ENCODE measurements around the gene GRIK2.

Gene GRIK2

DNA sequence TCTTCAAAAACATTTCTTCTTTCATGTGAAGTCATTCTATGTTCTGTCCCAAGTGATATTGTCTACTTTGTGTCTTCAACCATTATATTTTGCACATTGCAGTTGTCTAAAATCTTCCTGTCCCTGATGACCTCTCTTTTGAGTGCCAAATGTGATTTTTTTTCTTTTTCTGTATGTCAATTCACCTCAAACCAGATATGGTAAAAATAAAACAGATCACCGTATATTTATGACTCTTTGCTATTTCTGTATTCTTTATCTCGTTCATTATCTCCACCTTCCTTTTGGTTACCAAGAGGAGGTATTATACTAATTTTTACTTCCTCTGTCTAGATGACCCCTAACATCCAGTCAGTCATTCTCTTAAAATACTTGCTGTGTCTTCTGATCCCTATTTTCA lies 165.2 kb downstream of the GRIK2 start:
- H3K36me3 ChIP-seq (replicated peaks) = no peaks in the 10 kb centered on the region
- H3K27ac ChIP-seq = no peak overlapping the region
- H3K4me3 ChIP-seq (ENCODE audit: low read depth, low read length) = no peak overlapping the region
- DNase-seq = no peak
- no peaks in the 10 kb centered on the region for H3K27me3 ChIP-seq (replicated peaks)
- no peak for TF ChIP-seq CTCF (IDR thresholded peaks at IDR 0.05; ENCODE audit: low read depth, low read length, missing control alignments)
- in situ Hi-C loops (cut with HindIII; ENCODE audit: low pct_ligation_motif_present, low sequenced_read_pairs) = no loop called here

- Histone ChIP-seq H3K36me3 (replicated peaks) (no peaks in the 10 kb centered on the region), H3K4me3 (ENCODE audit: low read depth, low read length) (no peak overlapping the region), H3K27me3 (replicated peaks) (no peaks in the 10 kb centered on the region), H3K27ac (no peak overlapping the region)
- DNase-seq = no peak
- in situ Hi-C loops (cut with HindIII; ENCODE audit: low pct_ligation_motif_present, low sequenced_read_pairs) = no loop called here
- TF ChIP-seq CTCF (IDR thresholded peaks at IDR 0.05; ENCODE audit: low read depth, low read length, missing control alignments) = no peak
These were observed 179.1 kb downstream of the GRIK2 start for GRCh38 chr6:101572627-101573026.

DNA sequence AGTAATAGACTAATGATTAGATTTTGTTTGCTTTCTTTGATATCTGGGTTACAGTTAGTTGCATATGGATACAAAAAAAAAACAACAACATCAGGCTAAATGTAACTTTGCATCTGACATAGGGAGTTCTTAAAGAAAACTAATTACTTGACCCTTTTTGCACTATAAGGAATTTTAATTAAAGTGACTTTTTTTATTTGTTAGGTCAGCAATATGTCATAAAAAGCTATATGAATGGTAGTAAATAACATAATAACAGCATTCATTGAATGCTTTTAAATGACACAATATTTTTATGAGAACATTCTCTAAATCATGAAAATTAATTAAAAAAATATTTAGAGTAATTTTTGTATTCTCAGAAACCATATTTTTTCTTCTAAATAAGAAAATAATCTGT lies 183.6 kb downstream of the GRIK2 start:
- in situ Hi-C loops (cut with HindIII; ENCODE audit: low pct_ligation_motif_present, low sequenced_read_pairs) = no loop called here
- H3K4me3 ChIP-seq (ENCODE audit: low read depth, low read length) = no peak overlapping the region
- no peaks in the 10 kb centered on the region for H3K36me3 ChIP-seq (replicated peaks)
- no peak for DNase-seq
- no peak overlapping the region for H3K27ac ChIP-seq
- TF ChIP-seq CTCF (IDR thresholded peaks at IDR 0.05; ENCODE audit: low read depth, low read length, missing control alignments) = no peak
- no peaks in the 10 kb centered on the region for H3K27me3 ChIP-seq (replicated peaks)

DNA sequence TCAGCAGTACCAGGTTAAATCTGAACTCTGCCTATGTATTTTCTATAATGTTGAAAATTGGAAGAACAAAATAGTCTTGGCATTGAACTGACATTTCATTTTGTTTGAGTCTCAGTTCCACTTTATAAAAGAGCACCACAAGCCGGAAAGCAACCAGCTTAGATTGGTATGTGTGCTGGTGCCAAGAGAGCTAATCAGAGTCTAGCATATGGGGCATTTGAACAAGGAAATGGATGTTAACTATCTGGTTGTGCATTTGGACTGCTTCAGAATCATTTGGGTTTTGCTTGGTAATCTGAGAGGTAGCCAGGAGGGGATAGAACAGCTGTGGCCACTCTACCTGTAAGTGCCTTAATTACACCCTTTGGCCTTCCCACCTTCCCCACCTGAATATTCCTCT lies 184.8 kb downstream of the GRIK2 start:
- no peak for TF ChIP-seq CTCF (IDR thresholded peaks at IDR 0.05; ENCODE audit: low read depth, low read length, missing control alignments)
- no peak for DNase-seq
- Histone ChIP-seq H3K27ac (no peak overlapping the region), H3K27me3 (replicated peaks) (no peaks in the 10 kb centered on the region), H3K36me3 (replicated peaks) (no peaks in the 10 kb centered on the region), H3K4me3 (ENCODE audit: low read depth, low read length) (no peak overlapping the region)
- in situ Hi-C loops (cut with HindIII; ENCODE audit: low pct_ligation_motif_present, low sequenced_read_pairs) = no loop called here

GRCh38 chr6:101582792-101583191 lies 189.3 kb downstream of the GRIK2 start:
- H3K27me3 ChIP-seq (replicated peaks) = no peaks in the 10 kb centered on the region
- in situ Hi-C loops (cut with HindIII; ENCODE audit: low pct_ligation_motif_present, low sequenced_read_pairs) = no loop called here
- TF ChIP-seq CTCF (IDR thresholded peaks at IDR 0.05; ENCODE audit: low read depth, low read length, missing control alignments) = no peak

GRCh38 chr6:101585501-101585900 lies 192.0 kb downstream of the GRIK2 start:
- in situ Hi-C loops (cut with HindIII; ENCODE audit: low pct_ligation_motif_present, low sequenced_read_pairs) = no loop called here
- DNase-seq = no peak
- TF ChIP-seq CTCF (IDR thresholded peaks at IDR 0.05; ENCODE audit: low read depth, low read length, missing control alignments) = no peak

More at GRCh38 chr6:101582792-101583191, 189.3 kb downstream of the GRIK2 start:
- H3K36me3 ChIP-seq (replicated peaks) = no peaks in the 10 kb centered on the region
- DNase-seq = no peak
- H3K27ac ChIP-seq = no peak overlapping the region
- no peak overlapping the region for H3K4me3 ChIP-seq (ENCODE audit: low read depth, low read length)

More at GRCh38 chr6:101585501-101585900, 192.0 kb downstream of the GRIK2 start:
- H3K4me3 ChIP-seq (ENCODE audit: low read depth, low read length) = no peak overlapping the region
- H3K27me3 ChIP-seq (replicated peaks) = no peaks in the 10 kb centered on the region
- H3K27ac ChIP-seq = no peak overlapping the region
- H3K36me3 ChIP-seq (replicated peaks) = no peaks in the 10 kb centered on the region

Data from brain microvascular endothelial cell (primary cell).